ENCODE measurements around the gene SHFL.

The SHFL gene

DNA sequence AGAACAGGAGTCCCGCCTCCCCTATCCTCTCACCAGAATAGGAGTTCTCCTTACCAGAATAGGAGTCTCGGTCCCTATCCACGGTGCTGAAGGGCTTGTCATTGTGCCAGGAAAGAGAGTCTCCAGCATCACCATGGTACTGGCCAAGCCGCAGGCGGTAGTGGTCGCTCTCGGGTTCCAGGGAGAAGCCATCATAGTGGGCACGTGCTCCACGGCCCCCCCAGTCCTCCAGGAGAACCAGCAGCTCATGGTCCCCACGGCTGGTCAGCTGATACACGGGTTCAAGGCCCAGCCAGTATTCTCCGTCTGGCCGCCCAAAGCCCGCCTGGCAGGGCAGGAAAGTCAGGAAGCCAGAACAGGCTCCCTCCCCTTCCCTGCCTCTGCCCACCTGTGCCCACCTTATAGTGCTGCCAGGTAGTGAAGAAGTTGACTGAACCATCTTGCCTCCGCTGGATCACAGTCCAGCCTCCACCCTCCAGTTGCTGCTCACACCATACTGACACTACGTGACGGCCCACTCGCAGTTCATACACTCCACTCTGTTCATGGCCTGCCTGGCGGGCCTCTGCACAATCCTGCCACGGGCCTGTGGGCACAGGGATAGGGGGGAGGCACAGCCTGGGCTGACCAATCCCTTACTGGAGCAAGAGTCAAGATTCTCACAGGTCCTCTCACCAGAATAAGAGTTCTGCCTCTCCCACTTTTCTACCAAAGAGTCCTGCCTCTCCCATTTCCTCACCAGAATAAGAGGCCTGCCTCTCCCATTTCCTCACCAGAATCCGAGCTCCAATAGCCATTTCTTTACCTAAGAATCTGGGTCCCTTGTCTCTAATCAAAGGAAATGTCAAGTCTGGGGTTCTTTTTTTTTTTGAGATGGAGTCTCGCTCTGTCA, 7.4 kb downstream of the SHFL start:
- H3K36me3 ChIP-seq = no peaks in the 10 kb centered on the region
- TF ChIP-seq, protein P1, sequence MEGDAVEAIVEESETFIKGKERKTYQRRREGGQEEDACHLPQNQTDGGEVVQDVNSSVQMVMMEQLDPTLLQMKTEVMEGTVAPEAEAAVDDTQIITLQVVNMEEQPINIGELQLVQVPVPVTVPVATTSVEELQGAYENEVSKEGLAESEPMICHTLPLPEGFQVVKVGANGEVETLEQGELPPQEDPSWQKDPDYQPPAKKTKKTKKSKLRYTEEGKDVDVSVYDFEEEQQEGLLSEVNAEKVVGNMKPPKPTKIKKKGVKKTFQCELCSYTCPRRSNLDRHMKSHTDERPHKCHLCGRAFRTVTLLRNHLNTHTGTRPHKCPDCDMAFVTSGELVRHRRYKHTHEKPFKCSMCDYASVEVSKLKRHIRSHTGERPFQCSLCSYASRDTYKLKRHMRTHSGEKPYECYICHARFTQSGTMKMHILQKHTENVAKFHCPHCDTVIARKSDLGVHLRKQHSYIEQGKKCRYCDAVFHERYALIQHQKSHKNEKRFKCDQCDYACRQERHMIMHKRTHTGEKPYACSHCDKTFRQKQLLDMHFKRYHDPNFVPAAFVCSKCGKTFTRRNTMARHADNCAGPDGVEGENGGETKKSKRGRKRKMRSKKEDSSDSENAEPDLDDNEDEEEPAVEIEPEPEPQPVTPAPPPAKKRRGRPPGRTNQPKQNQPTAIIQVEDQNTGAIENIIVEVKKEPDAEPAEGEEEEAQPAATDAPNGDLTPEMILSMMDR (IDR thresholded peaks at IDR 0.05; ENCODE audit: low read depth, low read length) = no peak
- H3K4me3 ChIP-seq (ENCODE audit: low read depth, low read length) = no peak overlapping the region
- no peaks in the 10 kb centered on the region for H3K27me3 ChIP-seq (ENCODE audit: insufficient read depth, low read depth, severe bottlenecking)
- no peaks in the 10 kb centered on the region for H3K9me3 ChIP-seq (ENCODE audit: severe bottlenecking)
- no peak overlapping the region for H3K27ac ChIP-seq
- DNase-seq = no peak

DNA sequence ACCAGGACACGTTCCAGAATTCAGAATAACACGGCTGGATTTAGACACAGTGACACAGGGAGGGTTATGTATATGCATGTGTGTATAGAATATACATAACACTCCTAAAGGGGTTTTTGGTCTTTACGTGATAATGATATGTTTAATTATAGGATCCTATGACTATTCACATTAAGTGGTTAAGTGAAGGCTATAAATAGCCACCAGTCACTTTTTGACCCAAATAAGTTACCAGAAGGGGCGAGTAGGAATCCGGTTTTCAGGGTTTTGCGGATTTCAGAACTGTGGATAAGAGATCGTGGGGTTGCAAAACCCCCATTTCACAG, 9.5 kb downstream of the SHFL start:
- Histone ChIP-seq H3K27me3 (ENCODE audit: insufficient read depth, low read depth, severe bottlenecking) (no peaks in the 10 kb centered on the region), H3K9me3 (ENCODE audit: severe bottlenecking) (no peaks in the 10 kb centered on the region), H3K4me3 (ENCODE audit: low read depth, low read length) (peak overlapping the region; percentile 35), H3K27ac (no peak overlapping the region), H3K36me3 (no peaks in the 10 kb centered on the region)
- TF ChIP-seq, protein P1 (IDR thresholded peaks at IDR 0.05; ENCODE audit: low read depth, low read length) = no peak
- DNase-seq = no peak

DNA sequence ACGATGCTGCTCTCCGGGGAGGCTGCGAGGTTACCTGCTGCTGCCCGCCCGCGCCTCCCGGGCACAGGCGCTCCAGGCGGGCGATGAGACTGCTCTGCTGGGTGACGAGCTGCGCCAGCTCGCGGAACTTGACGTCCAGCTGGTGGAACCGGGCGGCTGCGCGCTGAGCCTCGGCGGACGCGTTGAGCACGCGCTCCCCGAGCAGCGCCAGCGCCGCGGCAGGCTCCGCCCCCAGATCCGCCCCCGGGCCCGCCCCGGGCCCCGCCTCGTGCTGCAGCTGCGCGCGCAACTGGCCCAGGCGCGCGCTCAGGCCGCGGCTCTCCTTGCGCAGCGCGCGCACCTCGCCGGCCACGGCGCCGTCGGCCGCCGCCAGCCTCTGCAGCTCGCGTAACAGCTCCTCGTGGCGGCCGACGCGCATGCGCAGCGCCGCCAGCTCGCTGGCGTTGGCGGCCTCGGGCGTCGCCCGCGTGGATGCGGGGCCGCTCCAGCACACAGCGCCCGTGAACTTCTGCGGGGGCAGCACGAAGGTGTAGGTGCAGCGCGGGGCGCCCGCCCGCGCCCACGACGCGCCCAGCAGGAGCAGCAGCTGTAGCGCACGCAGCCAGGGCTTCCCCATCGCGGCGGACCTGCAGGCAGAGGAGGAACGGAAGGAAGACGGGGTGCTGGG, 10.0 kb downstream of the SHFL start:
- H3K4me3 ChIP-seq (ENCODE audit: low read depth, low read length) = peak overlapping the region; percentile 35
- TF ChIP-seq, protein P1 (IDR thresholded peaks at IDR 0.05; ENCODE audit: low read depth, low read length) = no peak

GRCh38 chr19:10096615-10096963, 10.5 kb downstream of the SHFL start:
- TF ChIP-seq, protein P1 (IDR thresholded peaks at IDR 0.05; ENCODE audit: low read depth, low read length) = no peak
- H3K36me3 ChIP-seq = no peaks in the 10 kb centered on the region
- H3K4me3 ChIP-seq (ENCODE audit: low read depth, low read length) = no peak overlapping the region
- no peaks in the 10 kb centered on the region for H3K9me3 ChIP-seq (ENCODE audit: severe bottlenecking)
- H3K27ac ChIP-seq = peak overlapping the region; percentile 73
- H3K27me3 ChIP-seq (ENCODE audit: insufficient read depth, low read depth, severe bottlenecking) = no peaks in the 10 kb centered on the region
- no peak for DNase-seq

More for the DNA sequence above, 10.0 kb downstream of the SHFL start:
- H3K36me3 ChIP-seq = no peaks in the 10 kb centered on the region
- peak overlapping the region; percentile 73 for H3K27ac ChIP-seq
- DNase-seq = peak; percentile 85
- H3K27me3 ChIP-seq (ENCODE audit: insufficient read depth, low read depth, severe bottlenecking) = no peaks in the 10 kb centered on the region
- H3K9me3 ChIP-seq (ENCODE audit: severe bottlenecking) = no peaks in the 10 kb centered on the region

GRCh38 chr19:10100163-10100785, 14.2 kb downstream of the SHFL start:
- Histone ChIP-seq H3K4me3 (ENCODE audit: low read depth, low read length) (no peak overlapping the region), H3K9me3 (ENCODE audit: severe bottlenecking) (no peaks in the 10 kb centered on the region), H3K36me3 (no peaks in the 10 kb centered on the region), H3K27me3 (ENCODE audit: insufficient read depth, low read depth, severe bottlenecking) (no peaks in the 10 kb centered on the region), H3K27ac (no peak overlapping the region)
- DNase-seq = no peak
- TF ChIP-seq, protein P1 (IDR thresholded peaks at IDR 0.05; ENCODE audit: low read depth, low read length) = no peak

Measured in WERI-Rb-1 (cell line).